Measurements from ENCODE around the gene DMD. TPM values are rescaled to one million over a fixed set of nuclear protein-coding genes. Genes with fewer than 3 reads are reported as not detected.

Gene DMD
- total and polyA plus RNA-seq, 2 donors (not counting 1 experiment from before 2014, with no cell fraction given): 2.0 to 51.8 TPM

DNA sequence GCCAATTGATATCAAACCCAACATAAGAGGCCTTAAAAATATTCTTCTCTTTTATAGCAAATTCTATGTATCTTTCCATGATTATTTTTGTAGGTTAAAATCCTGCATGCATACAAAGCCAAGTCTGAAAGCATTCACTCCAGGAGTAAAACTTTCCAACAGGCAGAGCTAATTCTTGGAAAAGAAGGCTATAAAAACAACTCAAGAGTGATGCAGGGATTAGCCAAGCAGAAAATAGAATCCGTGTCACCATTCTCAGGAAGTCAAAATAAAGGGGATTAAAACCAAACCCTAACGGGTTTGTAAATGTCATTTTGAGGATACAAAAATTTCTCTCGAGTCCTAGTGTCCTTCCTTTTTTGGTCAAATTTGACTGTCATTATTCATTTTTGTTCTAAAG is 412.4 kb downstream of the DMD start:
- Histone ChIP-seq H3K36me3 (replicated peaks in 1 of 2; ENCODE audit: control extremely low read depth in 1 of 2, control insufficient read depth in 1 of 2, extremely low read depth in 1 of 2, insufficient read depth in 2 of 2, low read length in 1 of 2) (no peaks in the 10 kb centered on the region), H3K9ac (ENCODE audit: low read length) (no peak overlapping the region), H4K20me1 (ENCODE audit: control insufficient read depth, insufficient read depth, low read length, poor library complexity, severe bottlenecking) (no peaks in the 10 kb centered on the region), H3K79me2 (ENCODE audit: control insufficient read depth, insufficient read depth, low read length) (no peaks in the 10 kb centered on the region), H3K4me1 (ENCODE audit: control insufficient read depth in 2 of 2, insufficient read depth in 2 of 2, low read length in 2 of 2) (no peaks in the 10 kb centered on the region), H3K27me3 (replicated peaks in 1 of 4; ENCODE audit: control extremely low read depth in 1 of 4, control insufficient read depth in 3 of 4, insufficient read depth in 4 of 4, low read length in 3 of 4) (no peaks in the 10 kb centered on the region), H3K9me3 (ENCODE audit: control extremely low read depth in 1 of 3, control insufficient read depth in 2 of 3, insufficient read depth in 1 of 3, low read length in 2 of 3) (peaks cover 0 to 1% (median 0%) of the 10 kb centered on the region in 3 donors), H2AFZ (ENCODE audit: insufficient read depth, low read depth, low read length, poor library complexity, severe bottlenecking) (no peak overlapping the region), H3K4me2 (replicated peaks; ENCODE audit: low read depth, low read length, poor library complexity, severe bottlenecking) (no peak overlapping the region), H3K27ac (ENCODE audit: low read length in 2 of 2) (no peak overlapping the region), H3K4me3 (ENCODE audit: control extremely low read depth in 1 of 5, extremely low read depth in 1 of 5, insufficient read depth in 1 of 5, low read depth in 2 of 5, low read length in 4 of 5) (no peak overlapping the region)
- CTCF ChIA-PET: no interaction called here
- Mint-ChIP-seq H3K27me3 (no peaks in the 10 kb centered on the region), H3K4me1 (no peaks in the 10 kb centered on the region), H3K4me3 (no peak overlapping the region), H3K27ac (no peak overlapping the region), H3K9me3 (ENCODE audit: insufficient read depth) (no peaks in the 10 kb centered on the region)
- no peak for TF ChIP-seq EZH2 (IDR thresholded peaks at IDR 0.05; ENCODE audit: borderline replicate concordance, insufficient read depth, low read depth, low read length, poor library complexity, severe bottlenecking)
- TF ChIP-seq, protein P1, sequence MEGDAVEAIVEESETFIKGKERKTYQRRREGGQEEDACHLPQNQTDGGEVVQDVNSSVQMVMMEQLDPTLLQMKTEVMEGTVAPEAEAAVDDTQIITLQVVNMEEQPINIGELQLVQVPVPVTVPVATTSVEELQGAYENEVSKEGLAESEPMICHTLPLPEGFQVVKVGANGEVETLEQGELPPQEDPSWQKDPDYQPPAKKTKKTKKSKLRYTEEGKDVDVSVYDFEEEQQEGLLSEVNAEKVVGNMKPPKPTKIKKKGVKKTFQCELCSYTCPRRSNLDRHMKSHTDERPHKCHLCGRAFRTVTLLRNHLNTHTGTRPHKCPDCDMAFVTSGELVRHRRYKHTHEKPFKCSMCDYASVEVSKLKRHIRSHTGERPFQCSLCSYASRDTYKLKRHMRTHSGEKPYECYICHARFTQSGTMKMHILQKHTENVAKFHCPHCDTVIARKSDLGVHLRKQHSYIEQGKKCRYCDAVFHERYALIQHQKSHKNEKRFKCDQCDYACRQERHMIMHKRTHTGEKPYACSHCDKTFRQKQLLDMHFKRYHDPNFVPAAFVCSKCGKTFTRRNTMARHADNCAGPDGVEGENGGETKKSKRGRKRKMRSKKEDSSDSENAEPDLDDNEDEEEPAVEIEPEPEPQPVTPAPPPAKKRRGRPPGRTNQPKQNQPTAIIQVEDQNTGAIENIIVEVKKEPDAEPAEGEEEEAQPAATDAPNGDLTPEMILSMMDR (IDR thresholded peaks at IDR 0.05): no peak
- POLR2A ChIA-PET: no interaction called here
- WGBS (ENCODE audit: insufficient coverage): no CpG with 5 or more reads among the region's 3 CpGs
- no peak for ATAC-seq (ENCODE audit: low read depth)
- intact Hi-C loops (cut with micrococcal nuclease): no loop called here
- DNase-seq: no peak

DNA sequence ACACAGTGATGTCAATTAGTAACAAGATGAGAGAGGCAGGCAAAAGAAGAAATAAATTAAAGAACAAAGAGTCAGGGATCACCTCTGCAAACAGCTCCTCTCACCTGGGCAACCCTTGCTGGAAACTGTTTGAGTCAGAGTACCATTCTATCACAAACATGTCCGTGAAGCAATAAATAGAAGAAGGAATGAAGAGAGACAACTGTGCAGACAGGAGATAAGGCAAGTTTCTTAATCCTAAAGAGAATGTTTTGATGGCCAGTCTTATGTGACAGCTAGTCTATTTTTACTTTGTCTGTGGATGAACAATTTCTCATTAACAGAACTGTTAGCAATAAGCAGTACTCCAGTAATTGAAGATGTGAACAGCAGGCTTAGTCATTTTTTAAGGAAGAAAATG is 422.4 kb downstream of the DMD start:
- Histone ChIP-seq H3K36me3 (replicated peaks in 1 of 2; ENCODE audit: control extremely low read depth in 1 of 2, control insufficient read depth in 1 of 2, extremely low read depth in 1 of 2, insufficient read depth in 2 of 2, low read length in 1 of 2) (no peaks in the 10 kb centered on the region), H3K4me3 (ENCODE audit: control extremely low read depth in 1 of 5, extremely low read depth in 1 of 5, insufficient read depth in 1 of 5, low read depth in 2 of 5, low read length in 4 of 5) (no peak overlapping the region), H3K4me1 (ENCODE audit: control insufficient read depth in 2 of 2, insufficient read depth in 2 of 2, low read length in 2 of 2) (no peaks in the 10 kb centered on the region), H4K20me1 (ENCODE audit: control insufficient read depth, insufficient read depth, low read length, poor library complexity, severe bottlenecking) (no peaks in the 10 kb centered on the region), H3K27me3 (replicated peaks in 1 of 4; ENCODE audit: control extremely low read depth in 1 of 4, control insufficient read depth in 3 of 4, insufficient read depth in 4 of 4, low read length in 3 of 4) (no peaks in the 10 kb centered on the region), H3K79me2 (ENCODE audit: control insufficient read depth, insufficient read depth, low read length) (no peaks in the 10 kb centered on the region), H2AFZ (ENCODE audit: insufficient read depth, low read depth, low read length, poor library complexity, severe bottlenecking) (no peak overlapping the region), H3K9me3 (ENCODE audit: control extremely low read depth in 1 of 3, control insufficient read depth in 2 of 3, insufficient read depth in 1 of 3, low read length in 2 of 3) (no peaks in the 10 kb centered on the region), H3K27ac (ENCODE audit: low read length in 2 of 2) (no peak overlapping the region), H3K9ac (ENCODE audit: low read length) (no peak overlapping the region), H3K4me2 (replicated peaks; ENCODE audit: low read depth, low read length, poor library complexity, severe bottlenecking) (no peak overlapping the region)
- TF ChIP-seq, protein P1 (IDR thresholded peaks at IDR 0.05): no peak
- TF ChIP-seq EZH2 (IDR thresholded peaks at IDR 0.05; ENCODE audit: borderline replicate concordance, insufficient read depth, low read depth, low read length, poor library complexity, severe bottlenecking): no peak
- Mint-ChIP-seq H3K4me1 (no peaks in the 10 kb centered on the region), H3K27me3 (no peaks in the 10 kb centered on the region), H3K27ac (no peak overlapping the region), H3K9me3 (ENCODE audit: insufficient read depth) (no peaks in the 10 kb centered on the region), H3K4me3 (no peak overlapping the region)
- no peak for DNase-seq
- WGBS (ENCODE audit: insufficient coverage): no CpG with 5 or more reads among the region's 1 CpG
- intact Hi-C loops (cut with micrococcal nuclease): no loop called here
- CTCF ChIA-PET: no interaction called here
- POLR2A ChIA-PET: no interaction called here
- no peak for ATAC-seq (ENCODE audit: low read depth)
